Neutrophil (primary cell): Measurements from ENCODE around the gene SUSD2.

Experiments
- H3K27ac ChIP-seq: fragments of 200-600 bp; sonication (generic); 2 replicates; pipeline ENCODE4 v1.5.1; 2016; ENCODE audit warnings: mild to moderate bottlenecking, moderate library complexity
- H3K27me3 ChIP-seq: fragments of 200-600 bp; sonication (generic); 2 replicates; pipeline ENCODE4 v1.6.0; 2016; ENCODE audit warnings: mild to moderate bottlenecking
- H3K36me3 ChIP-seq: fragments of 200-600 bp; sonication (generic); 2 replicates; pipeline ENCODE4 v1.5.1; 2017
- H3K4me1 ChIP-seq, 2 experiments: fragments of 200-600 bp in 1 of 2; sonication (generic) in 1 of 2; 1 replicate in 1 of 2; 2 replicates in 1 of 2; pipeline versions ENCODE4 v1.5.1 to v1.6.1; 2013 to 2016; ENCODE audit warnings: low read depth in 1 of 2, low read length in 1 of 2, mild to moderate bottlenecking in 1 of 2, moderate library complexity in 1 of 2; ENCODE audit not compliant: control insufficient read depth in 1 of 2, insufficient read depth in 1 of 2
- H3K4me3 ChIP-seq, 2 experiments: fragments of 200-600 bp in 1 of 2; sonication (generic) in 1 of 2; 1 replicate in 1 of 2; 2 replicates in 1 of 2; pipeline ENCODE4 v1.5.1; 2013 to 2016; ENCODE audit warnings: low read depth in 1 of 2, low read length in 1 of 2, mild to moderate bottlenecking in 1 of 2, moderate library complexity in 1 of 2
- H3K9me3 ChIP-seq: fragments of 200-600 bp; sonication (generic); 2 replicates; pipeline ENCODE4 v1.5.1; 2016
- TF ChIP-seq, protein P1 (sequence below): fragments of 200-600 bp; sonication (generic); IDR thresholded peaks from 2 replicates; pipeline ENCODE4 v1.5.1; 2016; ENCODE audit warnings: antibody characterized with exemption

Gene SUSD2

DNA sequence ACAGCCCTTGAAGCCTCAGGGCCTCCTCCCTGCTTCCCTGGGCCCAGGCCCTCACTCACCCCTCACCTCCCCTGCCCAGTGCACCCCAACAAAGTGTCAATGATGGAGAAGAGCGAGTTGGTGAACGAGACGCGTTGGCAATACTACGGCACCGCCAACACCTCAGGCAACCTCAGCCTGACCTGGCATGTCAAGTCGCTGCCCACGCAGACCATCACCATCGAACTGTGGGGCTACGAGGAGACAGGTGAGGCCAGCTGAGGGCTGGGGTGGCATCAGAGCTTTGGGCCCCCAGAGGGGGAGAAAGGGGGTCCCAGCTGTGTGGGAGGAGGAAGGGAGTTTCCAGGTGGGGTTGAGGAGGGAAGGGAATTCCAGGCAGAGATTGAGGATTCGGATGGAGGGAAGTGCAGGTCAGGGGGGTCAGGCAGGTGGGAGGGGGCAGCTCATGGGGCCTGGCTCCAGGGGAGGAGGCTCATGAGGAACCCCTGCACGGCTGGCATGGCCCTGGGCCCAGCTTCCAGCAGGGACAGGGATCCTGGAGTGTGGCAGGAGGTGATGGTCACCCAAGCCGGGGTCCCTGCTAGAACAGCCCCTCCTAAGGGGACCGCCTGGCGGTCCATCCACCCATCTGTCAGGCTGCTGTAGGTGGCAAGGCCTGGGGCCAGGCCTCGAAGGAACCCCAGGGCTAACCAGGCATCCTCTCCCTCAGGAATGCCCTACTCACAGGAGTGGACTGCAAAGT, 2.9 kb downstream of the SUSD2 start:
- Histone ChIP-seq H3K4me1 (peaks cover 2 to 3% of the 10 kb centered on the region in 2 experiments), H3K27ac (no peak overlapping the region), H3K9me3 (no peaks in the 10 kb centered on the region), H3K36me3 (peaks cover 10% of the 10 kb centered on the region), H3K4me3 (no peak overlapping the region), H3K27me3 (no peaks in the 10 kb centered on the region)
- TF ChIP-seq, protein P1, sequence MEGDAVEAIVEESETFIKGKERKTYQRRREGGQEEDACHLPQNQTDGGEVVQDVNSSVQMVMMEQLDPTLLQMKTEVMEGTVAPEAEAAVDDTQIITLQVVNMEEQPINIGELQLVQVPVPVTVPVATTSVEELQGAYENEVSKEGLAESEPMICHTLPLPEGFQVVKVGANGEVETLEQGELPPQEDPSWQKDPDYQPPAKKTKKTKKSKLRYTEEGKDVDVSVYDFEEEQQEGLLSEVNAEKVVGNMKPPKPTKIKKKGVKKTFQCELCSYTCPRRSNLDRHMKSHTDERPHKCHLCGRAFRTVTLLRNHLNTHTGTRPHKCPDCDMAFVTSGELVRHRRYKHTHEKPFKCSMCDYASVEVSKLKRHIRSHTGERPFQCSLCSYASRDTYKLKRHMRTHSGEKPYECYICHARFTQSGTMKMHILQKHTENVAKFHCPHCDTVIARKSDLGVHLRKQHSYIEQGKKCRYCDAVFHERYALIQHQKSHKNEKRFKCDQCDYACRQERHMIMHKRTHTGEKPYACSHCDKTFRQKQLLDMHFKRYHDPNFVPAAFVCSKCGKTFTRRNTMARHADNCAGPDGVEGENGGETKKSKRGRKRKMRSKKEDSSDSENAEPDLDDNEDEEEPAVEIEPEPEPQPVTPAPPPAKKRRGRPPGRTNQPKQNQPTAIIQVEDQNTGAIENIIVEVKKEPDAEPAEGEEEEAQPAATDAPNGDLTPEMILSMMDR: no peak

DNA sequence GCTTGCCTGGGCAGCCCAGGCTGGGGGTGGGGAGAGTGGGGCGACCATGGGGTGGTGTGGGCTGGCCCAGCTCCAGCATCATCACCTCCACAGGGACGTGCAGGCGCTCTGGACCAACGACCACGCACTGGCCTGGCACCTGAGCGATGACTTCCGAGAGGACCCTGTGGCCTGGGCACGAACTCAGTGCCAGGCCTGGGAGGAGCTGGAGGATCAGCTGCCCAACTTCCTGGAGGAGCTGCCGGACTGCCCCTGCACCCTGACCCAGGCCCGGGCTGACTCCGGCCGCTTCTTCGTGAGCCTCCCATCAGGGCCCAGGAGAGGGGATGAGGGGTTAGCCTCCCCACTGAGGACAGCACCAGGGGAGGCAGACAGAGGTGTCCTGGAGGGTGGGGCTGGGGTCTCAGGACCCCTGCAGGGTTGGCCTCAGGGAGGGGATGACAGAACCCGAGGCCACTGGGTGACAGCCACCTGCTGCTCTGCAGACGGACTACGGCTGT, 3.8 kb downstream of the SUSD2 start:
- Histone ChIP-seq H3K27me3 (no peaks in the 10 kb centered on the region), H3K27ac (no peak overlapping the region), H3K9me3 (no peaks in the 10 kb centered on the region), H3K4me3 (no peak overlapping the region), H3K4me1 (peaks cover 10 to 11% of the 10 kb centered on the region in 2 experiments), H3K36me3 (peaks cover 2% of the 10 kb centered on the region)
- TF ChIP-seq, protein P1: no peak

DNA sequence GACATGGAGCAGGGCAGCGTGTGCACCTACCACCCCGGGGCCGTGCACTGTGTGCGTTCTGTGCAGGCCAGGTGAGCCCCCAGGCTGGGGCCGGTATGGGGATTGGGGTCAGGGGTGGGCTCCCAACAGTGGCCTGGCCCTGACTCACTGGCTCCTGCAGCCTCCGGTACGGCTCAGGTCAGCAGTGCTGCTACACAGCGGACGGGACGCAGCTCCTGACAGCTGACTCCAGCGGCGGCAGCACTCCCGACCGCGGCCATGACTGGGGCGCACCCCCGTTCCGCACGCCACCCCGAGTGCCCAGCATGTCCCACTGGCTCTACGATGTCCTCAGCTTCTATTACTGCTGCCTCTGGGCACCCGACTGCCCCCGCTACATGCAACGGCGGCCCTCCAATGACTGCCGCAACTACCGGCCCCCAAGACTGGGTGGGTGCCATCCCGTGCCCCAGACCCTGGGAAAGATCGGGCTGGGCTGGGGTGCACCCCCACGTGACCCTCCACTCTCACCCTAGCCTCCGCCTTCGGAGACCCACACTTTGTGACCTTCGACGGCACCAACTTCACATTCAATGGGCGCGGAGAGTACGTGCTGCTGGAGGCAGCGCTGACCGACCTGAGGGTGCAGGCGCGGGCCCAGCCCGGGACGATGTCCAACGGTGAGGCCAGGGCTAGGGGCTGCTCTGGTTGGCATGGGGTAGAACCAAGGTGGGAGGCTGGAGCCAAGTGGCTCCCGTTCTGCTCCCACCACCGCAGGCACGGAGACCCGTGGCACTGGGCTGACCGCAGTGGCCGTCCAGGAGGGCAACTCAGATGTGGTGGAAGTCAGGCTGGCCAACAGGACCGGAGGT, 4.4 kb downstream of the SUSD2 start:
- Histone ChIP-seq H3K9me3 (no peaks in the 10 kb centered on the region), H3K4me1 (peaks cover 12 to 13% of the 10 kb centered on the region in 2 experiments), H3K27me3 (no peaks in the 10 kb centered on the region), H3K4me3 (no peak overlapping the region), H3K36me3 (no peaks in the 10 kb centered on the region), H3K27ac (no peak overlapping the region)
- TF ChIP-seq, protein P1: no peak

DNA sequence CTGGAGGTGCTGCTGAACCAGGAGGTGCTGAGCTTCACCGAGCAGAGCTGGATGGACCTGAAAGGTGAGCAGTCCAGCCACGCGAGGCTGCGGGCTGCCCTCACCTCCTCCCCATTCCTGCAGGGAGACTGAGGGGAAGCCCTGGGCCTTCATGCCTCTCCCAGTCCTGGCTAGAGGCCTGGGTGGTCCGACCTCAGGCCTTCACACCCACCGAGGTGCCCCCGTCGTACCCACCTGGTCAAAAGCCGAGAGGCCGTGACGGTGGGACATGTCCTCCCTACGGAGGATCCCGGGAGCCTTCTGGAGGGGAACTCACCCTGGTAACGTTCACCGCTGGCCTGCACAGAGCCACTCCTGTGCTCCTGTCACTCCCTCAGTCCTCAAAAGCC, 5.1 kb downstream of the SUSD2 start:
- Histone ChIP-seq H3K27me3 (no peaks in the 10 kb centered on the region), H3K9me3 (no peaks in the 10 kb centered on the region), H3K4me3 (no peak overlapping the region), H3K27ac (no peak overlapping the region), H3K4me1 (peaks cover 12 to 13% of the 10 kb centered on the region in 2 experiments), H3K36me3 (no peaks in the 10 kb centered on the region)
- TF ChIP-seq, protein P1: no peak

DNA sequence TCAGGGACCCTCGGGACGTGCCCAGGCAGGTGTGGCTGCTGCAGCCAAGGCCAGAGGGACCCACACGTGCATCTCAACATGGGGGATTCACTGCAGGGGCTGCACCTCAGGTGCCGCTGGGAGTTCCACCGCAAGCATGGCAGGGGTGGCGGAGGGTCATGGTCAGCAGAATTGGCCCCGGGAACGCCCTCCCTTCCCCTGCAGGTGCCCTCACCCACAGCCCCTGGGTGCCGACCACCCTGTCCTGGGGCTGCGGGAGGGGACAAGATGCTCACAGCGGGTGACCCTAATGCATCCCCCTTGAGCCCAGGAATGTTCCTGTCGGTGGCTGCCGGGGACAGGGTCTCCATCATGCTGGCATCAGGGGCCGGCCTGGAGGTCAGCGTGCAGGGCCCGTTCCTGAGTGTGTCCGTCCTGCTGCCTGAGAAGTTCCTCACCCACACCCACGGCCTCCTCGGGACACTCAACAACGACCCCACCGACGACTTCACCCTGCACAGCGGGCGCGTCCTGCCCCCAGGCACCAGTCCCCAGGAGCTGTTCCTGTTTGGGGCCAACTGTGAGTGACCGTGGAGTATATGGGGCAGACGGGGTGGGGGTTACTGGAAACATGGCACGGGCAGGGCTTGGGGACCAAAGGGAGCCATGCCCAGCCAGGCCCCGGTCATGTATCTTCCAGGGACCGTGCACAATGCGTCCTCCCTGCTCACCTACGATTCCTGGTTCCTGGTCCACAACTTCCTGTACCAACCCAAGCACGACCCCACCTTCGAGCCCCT, 5.8 kb downstream of the SUSD2 start:
- Histone ChIP-seq H3K27me3 (no peaks in the 10 kb centered on the region), H3K4me3 (no peak overlapping the region), H3K27ac (no peak overlapping the region), H3K9me3 (no peaks in the 10 kb centered on the region), H3K36me3 (no peaks in the 10 kb centered on the region), H3K4me1 (peaks cover 12 to 13% of the 10 kb centered on the region in 2 experiments)
- TF ChIP-seq, protein P1: no peak
